Stromal cell of bone marrow (primary cell): ENCODE data around the gene SLAMF1.
"Not testable (repeated sequence)": the region's sequence is repeated elsewhere in the genome, so short reads cannot be mapped to it uniquely, and the experiment has no call there.

ENCODE experiments used
- DNase-seq: peaks from one replicate; pipeline ENCODE4 v3.0.0-alpha.2; 2012; ENCODE audit warnings: low read depth

The SLAMF1 gene

GRCh38 chr1:160646711-160647328 is at the start of gene SLAMF1:
SLAMF1 (minus strand) TSS chr1:160647044; CDS start chr1:160646945, 99 bp downstream.
- DNase-seq, result no peak

GRCh38 chr1:160692390-160692789 is 45.5 kb upstream of the SLAMF1 start:
- not testable (repeated sequence) for DNase-seq

GRCh38 chr1:160685266-160685665 is 38.4 kb upstream of the SLAMF1 start:
- DNase-seq, result no peak

GRCh38 chr1:160682983-160683865 is 36.4 kb upstream of the SLAMF1 start:
- no peak for DNase-seq

GRCh38 chr1:160681891-160682140 is 35.0 kb upstream of the SLAMF1 start:
- no peak for DNase-seq

- peak; percentile 11 for DNase-seq
Measured at GRCh38 chr1:160681066-160681890, 34.4 kb upstream of the SLAMF1 start.

- no peak for DNase-seq
Measured at GRCh38 chr1:160680399-160680798, 33.6 kb upstream of the SLAMF1 start.

GRCh38 chr1:160679893-160680292 is 33.0 kb upstream of the SLAMF1 start:
- DNase-seq, result no peak

- DNase-seq, result no peak
Measured at GRCh38 chr1:160676869-160677597, 30.2 kb upstream of the SLAMF1 start.

GRCh38 chr1:160675641-160676410 is 29.0 kb upstream of the SLAMF1 start:
- peak; percentile 16 for DNase-seq

- DNase-seq, result no peak
Measured at GRCh38 chr1:160674415-160674814, 27.6 kb upstream of the SLAMF1 start.

GRCh38 chr1:160672789-160673695 is 26.2 kb upstream of the SLAMF1 start:
- no peak for DNase-seq

- DNase-seq, result no peak
Measured at GRCh38 chr1:160671603-160672517, 25.0 kb upstream of the SLAMF1 start.

GRCh38 chr1:160670701-160671100 is 23.9 kb upstream of the SLAMF1 start:
- no peak for DNase-seq

GRCh38 chr1:160669802-160670201 is 23.0 kb upstream of the SLAMF1 start:
- DNase-seq, result no peak

GRCh38 chr1:160669276-160669675 is 22.4 kb upstream of the SLAMF1 start:
- DNase-seq, result no peak

GRCh38 chr1:160667896-160668295 is 21.1 kb upstream of the SLAMF1 start:
- DNase-seq, result no peak

GRCh38 chr1:160666079-160666442 is 19.2 kb upstream of the SLAMF1 start:
- DNase-seq, result no peak
